Measurements from ENCODE around the gene TTC22.

The TTC22 gene

GRCh38 chr1:54806931-54807611 is 5.9 kb upstream of the TTC22 start:
- FAIRE-seq = no peak

GRCh38 chr1:54805981-54806381 is 4.9 kb upstream of the TTC22 start:
- FAIRE-seq = no peak

- FAIRE-seq = no peak
These were observed 4.3 kb upstream of the TTC22 start for GRCh38 chr1:54805466-54805865.

DNA sequence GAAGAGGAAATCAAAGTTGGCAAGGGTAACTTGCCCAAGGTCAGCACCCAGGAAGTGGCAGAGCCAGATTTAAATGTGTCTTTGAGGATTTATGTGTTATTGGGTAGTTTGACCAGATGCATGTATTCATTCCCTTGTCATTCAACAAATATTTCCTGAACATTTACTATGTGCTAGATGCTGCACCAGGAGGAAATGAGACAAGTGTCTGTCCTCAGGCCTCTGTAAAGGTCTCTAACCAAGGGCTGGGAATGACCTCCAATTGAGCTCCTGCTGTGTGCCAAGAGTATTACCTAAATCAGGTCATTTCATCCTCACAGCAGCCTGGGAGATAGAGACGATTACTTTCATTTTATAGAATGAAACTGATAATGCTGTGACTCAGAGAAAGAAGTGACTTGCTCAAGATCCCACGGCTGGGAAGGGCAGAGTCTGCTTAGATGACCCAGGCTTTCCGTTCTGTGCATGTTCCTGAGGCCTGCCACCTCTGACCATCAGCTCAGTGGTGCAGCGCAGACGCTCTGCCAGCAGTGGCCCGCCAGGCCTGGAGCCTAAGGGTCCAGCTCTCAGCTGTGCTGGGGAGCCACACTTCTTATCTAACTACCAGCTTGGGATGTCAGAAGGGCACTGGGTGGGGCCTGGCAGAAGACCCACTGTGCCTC is 3.5 kb upstream of the TTC22 start:
- no peak for FAIRE-seq

DNA sequence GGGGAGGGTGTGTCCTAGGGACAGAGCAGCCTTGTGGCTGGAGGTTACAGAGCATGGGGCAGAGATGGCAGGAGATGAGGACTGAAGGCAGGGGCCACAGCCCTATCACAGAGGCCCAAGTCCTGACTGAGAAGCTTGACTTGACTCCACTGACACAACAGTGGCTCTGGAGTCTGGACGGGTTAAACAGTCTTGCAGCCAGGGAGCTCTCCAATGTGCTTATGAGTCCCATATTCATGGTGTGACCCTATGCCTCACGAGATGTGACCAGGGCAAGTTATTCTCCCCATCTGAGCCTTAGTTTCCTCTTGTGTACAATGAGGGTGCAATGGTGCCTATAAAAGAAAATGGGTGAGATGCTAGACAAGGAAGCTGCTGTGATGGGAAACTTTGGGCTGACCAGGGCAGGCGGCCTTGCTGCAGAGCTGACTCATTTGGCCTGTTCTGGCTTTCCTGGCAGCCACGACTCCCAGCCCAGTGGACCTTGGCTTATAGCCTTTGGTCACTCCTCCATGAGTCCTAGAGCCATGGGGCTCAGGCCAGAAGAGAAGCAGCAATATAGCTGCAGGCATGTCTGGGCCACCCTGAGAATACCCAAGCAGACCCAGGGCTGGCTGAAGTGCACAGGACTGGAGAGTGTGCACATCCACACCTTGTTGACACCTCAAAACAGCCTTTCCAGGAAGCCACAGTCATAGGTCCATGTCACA is 2.8 kb upstream of the TTC22 start:
- FAIRE-seq = no peak

DNA sequence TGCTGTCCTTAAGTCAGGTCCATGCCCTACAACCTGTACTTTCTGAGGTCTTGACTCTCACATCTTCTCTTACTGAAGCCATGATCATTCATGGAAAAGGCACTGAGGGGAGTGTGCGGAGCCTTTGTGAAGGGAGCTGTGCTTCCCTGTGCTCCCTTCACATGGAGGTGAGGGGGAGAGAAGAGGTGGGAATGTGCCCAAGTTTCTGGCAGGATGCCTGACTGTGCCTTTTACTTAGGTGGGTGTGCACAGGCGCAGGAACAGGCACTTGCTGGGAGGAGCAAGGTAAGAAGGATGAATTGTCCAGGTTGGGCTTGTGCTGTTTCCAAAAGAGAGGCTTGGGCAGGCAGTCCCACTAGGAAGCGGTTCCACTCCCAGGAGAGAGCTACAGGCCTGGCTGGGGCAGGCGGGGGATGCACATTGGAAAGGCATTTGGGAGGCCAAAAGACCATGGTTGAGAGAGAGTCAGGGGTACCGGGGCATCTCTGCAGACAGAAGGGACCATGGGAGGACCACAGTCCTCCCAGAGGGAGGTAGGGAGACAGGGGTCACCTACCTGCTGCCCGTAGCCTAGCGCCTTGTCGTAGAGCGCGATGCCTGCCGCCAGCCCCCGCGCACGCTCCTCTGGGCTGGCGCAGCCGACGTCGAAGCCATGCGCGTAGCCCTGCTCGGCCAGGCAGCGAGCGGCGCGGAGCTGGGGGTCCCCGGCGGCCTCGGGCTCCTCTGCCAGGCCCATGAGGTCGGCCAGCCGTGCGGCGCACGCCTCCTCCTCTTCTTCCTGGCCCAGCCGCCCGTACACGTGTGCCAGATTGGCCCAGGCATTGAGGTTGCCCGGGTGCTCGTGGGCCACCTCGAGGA is 853 bp downstream of the TTC22 start:
- FAIRE-seq = no peak

GRCh38 chr1:54798769-54799641 is 2.1 kb downstream of the TTC22 start:
- no peak for FAIRE-seq

- no peak for FAIRE-seq
These were observed 2.9 kb downstream of the TTC22 start for GRCh38 chr1:54798206-54798605.

- FAIRE-seq = no peak
These were observed 4.2 kb downstream of the TTC22 start for GRCh38 chr1:54796902-54797301.

DNA sequence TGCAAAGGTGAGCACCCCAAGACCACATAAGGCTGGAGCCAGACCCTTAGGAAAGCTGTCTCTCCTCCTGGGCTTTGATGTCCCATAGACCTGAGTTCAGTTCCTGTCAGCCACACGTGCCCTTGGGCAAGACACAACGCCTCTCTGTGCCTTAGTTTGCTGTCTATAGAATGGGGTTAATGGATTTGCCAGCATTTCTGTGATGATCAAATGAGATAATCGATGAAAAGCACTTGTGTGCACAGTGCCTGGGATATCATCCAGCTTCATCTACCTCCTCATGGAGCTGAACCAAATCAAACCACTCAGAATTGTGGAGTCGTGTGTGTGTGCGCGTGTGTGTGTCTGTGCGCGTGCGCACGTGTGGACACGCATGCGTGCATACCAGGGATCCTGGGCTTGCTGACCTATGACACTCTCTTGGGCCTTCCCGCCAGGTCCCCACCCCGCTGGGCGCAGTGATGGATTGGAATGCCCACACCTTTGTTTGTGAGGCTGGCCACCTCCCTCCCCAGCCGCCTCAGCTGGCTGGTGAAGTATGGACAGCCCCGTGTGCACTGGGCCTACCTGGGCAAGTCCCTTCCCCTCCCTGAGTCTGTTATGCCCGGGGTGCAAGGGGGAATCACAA is 5.2 kb downstream of the TTC22 start:
- FAIRE-seq = no peak

DNA sequence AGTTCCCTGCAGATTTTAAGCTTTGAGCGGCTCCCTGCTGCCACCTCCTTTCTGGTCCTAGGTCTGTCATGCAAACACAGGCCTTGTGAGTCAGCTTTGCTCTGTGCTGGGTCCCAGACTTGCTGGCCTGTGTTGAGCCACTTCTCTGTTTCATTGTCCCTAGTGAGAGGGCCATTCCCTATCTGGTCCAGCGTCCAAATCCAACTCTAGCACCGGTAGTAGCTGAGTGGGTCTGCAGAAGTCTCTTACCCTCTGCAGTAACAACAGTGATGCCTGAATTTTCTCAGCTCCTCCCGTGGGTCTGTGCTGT is 5.8 kb downstream of the TTC22 start:
- FAIRE-seq = no peak

GRCh38 chr1:54794451-54795355 is 6.4 kb downstream of the TTC22 start:
- no peak for FAIRE-seq

- no peak for FAIRE-seq
These were observed 8.3 kb downstream of the TTC22 start for GRCh38 chr1:54792686-54793282.

DNA sequence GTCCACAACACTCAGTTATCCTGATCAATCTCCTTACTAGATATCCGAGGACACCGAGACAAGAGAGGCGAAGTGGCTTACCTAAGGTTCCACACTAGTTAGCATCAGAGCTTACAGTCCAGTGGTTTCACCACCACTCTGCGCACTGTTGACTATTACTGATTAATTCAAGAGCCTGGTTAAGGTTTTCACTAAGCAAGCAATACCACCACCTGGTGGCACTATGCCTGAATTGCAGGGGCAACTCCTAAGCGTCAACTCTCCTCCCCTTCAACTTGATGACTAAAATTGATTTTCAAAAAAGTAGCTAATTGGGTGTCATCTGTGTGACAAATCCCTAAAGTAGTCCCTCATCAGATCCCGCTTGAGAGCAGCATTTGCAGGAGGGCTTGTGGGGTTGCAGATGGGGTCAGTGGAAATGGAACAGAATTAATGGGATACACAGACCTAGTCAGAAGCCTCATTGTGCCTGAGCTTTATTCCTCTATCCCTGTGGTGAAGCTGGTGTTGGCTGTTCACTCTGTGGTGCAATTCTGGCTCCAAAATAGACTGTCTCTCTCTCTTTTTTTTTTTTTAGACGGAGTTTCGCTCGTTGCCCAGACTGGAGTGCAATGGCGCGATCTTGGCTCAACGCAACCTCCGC is 9.1 kb downstream of the TTC22 start:
- FAIRE-seq = no peak

- FAIRE-seq = no peak
These were observed 12.7 kb downstream of the TTC22 start for GRCh38 chr1:54788459-54788858.

GRCh38 chr1:54787604-54788003 is 13.5 kb downstream of the TTC22 start:
- FAIRE-seq = no peak

DNA sequence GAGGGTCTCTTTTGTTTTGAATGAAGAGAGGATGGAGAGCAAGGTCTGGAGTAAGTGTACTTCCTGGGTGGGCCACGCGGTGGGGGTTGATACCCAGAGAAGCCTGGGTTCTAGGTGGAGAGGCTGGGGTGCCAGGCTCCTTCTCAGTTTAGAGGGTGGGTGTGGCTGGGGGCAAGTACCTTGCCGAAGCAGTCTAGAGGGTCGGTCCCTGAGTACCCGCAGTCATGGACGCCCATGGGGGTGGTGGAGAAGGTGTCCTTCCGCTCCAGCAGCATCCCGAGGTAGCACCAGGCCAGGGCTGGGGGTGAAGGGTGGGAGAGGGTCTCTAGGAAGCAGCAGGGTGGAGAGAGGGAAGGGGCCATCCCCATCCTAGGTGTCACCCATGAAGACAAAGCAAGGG is 14.3 kb downstream of the TTC22 start:
- no peak for FAIRE-seq

DNA sequence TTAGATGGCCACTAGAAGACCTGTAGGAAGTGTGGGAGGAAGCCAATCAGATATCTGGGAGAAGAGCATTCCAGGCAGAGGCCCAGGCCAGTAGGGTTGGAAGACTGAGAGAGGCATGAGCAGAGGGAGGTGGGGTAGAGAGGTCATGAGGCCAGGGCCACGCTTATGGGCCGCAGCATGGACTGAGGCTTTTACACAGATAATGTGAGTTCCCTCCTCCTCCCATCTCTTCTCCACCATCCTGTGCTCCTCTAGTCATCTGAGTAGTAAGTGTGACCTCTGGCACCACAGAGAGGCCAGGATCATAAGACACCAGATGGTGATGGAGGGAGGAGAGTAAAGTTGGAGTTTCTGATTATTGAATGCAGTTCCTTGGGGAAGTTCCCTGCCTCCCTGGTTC is 17.1 kb downstream of the TTC22 start:
- no peak for FAIRE-seq

DNA sequence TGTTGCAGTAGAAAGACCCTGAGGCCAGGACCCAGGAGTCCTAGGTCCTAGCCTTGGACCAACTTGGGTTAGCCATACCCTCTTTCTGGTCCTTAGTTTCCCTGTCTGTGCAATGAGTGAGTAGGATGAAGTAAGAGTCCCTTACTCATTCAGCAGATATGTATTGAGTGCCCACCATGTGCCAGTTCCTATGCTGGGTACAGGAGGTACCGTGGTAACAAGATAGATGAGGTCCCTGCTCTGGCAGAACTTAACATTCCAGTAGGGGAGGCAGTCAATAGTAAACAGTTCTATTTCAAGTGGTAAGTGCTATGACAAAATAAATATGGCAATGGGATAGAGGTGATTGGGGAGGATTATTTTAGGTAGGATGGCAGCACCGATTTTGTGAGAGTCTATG is 18.5 kb downstream of the TTC22 start:
- no peak for FAIRE-seq

DNA sequence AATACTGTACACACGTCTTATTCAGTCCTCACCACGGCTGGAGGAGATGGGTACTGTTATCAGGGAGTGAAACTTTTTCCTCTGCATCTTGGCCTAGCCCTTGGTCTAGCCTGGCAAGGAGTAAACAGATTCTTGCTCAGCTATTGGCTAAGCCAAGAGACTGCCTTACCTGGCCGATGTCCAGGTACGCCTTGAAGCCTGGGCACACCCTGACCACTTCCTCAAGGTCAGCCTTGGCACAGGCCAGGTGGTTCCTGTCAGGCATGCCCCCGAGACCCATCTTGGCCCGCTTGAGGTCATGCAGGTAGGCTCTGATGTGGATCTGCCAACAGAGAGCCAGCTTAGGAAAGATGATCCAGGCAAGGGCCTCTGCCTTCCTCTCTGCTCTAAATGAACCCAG is 19.0 kb downstream of the TTC22 start:
- FAIRE-seq = no peak

Data from islet of Langerhans (tissue), 1 donor.